Thoracic aorta (tissue), 2 donors: ENCODE data around the gene RPL13A. TPM values are rescaled to one million over a fixed set of nuclear protein-coding genes. Genes with fewer than 3 reads are reported as not detected.

ENCODE experiments used
- ATAC-seq: fragments of 150-250 bp; one replicate; pipeline ENCODE4 v1.8.0; 2017; ENCODE audit warnings: low read depth; ENCODE audit not compliant: insufficient number of reproducible peaks, low FRiP score
- DNase-seq: peaks from one replicate; pipeline ENCODE4 v3.0.0-alpha.2; 2020; ENCODE audit warnings: low spot score
- H3K27ac ChIP-seq, 2 donors: fragments of 200-600 bp; sonication (generic); 1 replicate in 1 of 2; 2 replicates in 1 of 2; pipeline ENCODE4 v1.5.1; 2016; ENCODE audit warnings: mild to moderate bottlenecking in 2 of 2, moderate library complexity in 2 of 2
- H3K27me3 ChIP-seq: fragments of 200-600 bp; sonication (generic); replicated peaks from 2 replicates; pipeline ENCODE4 v1.6.0; 2016; ENCODE audit warnings: mild to moderate bottlenecking; ENCODE audit not compliant: insufficient read depth
- H3K36me3 ChIP-seq: fragments of 200-600 bp; sonication (generic); one replicate; pipeline ENCODE4 v1.5.1; 2016
- H3K4me1 ChIP-seq, 2 donors: fragments of 200-600 bp; sonication (generic); 1 replicate in 1 of 2; 2 replicates in 1 of 2; pipeline versions ENCODE4 v1.5.1 to v1.6.0; 2016; ENCODE audit warnings: low read depth in 2 of 2, mild to moderate bottlenecking in 1 of 2; ENCODE audit not compliant: control insufficient read depth in 1 of 2
- H3K4me3 ChIP-seq: fragments of 200-600 bp; sonication (generic); 2 replicates; pipeline ENCODE4 v1.5.1; 2016; ENCODE audit warnings: mild to moderate bottlenecking
- H3K9me3 ChIP-seq: fragments of 200-600 bp; sonication (generic); 2 replicates; pipeline ENCODE4 v1.5.1; 2016
- total RNA-seq, 2 donors: library from RNA; depleted of rRNA; stranded (reverse); fragments of >200 nt; gene quantifications; one replicate each; pipeline versions ENCODE4 v1.1.0 to v1.2.3, GENCODE V29; 2016
- TF ChIP-seq, protein P1 (sequence below): fragments of 200-600 bp; sonication (generic); IDR thresholded peaks from one replicate; pipeline ENCODE4 v1.5.1; 2019; ENCODE audit warnings: antibody characterized with exemption

RPL13A gene
- total RNA-seq, 2 donors from 2014 or later = 996 to 1,451 TPM

DNA sequence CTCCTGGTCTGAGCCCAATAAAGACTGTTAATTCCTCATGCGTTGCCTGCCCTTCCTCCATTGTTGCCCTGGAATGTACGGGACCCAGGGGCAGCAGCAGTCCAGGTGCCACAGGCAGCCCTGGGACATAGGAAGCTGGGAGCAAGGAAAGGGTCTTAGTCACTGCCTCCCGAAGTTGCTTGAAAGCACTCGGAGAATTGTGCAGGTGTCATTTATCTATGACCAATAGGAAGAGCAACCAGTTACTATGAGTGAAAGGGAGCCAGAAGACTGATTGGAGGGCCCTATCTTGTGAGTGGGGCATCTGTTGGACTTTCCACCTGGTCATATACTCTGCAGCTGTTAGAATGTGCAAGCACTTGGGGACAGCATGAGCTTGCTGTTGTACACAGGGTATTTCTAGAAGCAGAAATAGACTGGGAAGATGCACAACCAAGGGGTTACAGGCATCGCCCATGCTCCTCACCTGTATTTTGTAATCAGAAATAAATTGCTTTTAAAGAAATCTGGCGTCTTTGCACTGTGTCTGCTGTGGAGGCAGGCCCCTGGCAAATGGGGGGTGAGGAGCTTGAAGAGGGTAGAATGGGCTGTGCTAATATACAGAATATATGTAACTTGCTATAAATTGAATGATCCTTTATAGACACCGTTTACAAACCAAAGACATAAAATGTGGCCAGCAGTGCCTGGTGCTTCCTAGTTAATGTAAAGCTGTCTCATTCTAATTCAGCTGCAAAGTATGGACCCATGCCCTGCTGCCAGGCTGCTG lies 4.6 kb downstream of the RPL13A start:
- H3K4me3 ChIP-seq = no peak overlapping the region
- no peak overlapping the region for H3K27ac ChIP-seq
- ATAC-seq (no peak), DNase-seq (no peak)
- peaks cover 35% of the 10 kb centered on the region for H3K36me3 ChIP-seq
- no peaks in the 10 kb centered on the region for H3K9me3 ChIP-seq
- H3K4me1 ChIP-seq = peaks cover 12 to 30% of the 10 kb centered on the region in 2 donors
- no peaks in the 10 kb centered on the region for H3K27me3 ChIP-seq
- TF ChIP-seq, protein P1, sequence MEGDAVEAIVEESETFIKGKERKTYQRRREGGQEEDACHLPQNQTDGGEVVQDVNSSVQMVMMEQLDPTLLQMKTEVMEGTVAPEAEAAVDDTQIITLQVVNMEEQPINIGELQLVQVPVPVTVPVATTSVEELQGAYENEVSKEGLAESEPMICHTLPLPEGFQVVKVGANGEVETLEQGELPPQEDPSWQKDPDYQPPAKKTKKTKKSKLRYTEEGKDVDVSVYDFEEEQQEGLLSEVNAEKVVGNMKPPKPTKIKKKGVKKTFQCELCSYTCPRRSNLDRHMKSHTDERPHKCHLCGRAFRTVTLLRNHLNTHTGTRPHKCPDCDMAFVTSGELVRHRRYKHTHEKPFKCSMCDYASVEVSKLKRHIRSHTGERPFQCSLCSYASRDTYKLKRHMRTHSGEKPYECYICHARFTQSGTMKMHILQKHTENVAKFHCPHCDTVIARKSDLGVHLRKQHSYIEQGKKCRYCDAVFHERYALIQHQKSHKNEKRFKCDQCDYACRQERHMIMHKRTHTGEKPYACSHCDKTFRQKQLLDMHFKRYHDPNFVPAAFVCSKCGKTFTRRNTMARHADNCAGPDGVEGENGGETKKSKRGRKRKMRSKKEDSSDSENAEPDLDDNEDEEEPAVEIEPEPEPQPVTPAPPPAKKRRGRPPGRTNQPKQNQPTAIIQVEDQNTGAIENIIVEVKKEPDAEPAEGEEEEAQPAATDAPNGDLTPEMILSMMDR = no peak

DNA sequence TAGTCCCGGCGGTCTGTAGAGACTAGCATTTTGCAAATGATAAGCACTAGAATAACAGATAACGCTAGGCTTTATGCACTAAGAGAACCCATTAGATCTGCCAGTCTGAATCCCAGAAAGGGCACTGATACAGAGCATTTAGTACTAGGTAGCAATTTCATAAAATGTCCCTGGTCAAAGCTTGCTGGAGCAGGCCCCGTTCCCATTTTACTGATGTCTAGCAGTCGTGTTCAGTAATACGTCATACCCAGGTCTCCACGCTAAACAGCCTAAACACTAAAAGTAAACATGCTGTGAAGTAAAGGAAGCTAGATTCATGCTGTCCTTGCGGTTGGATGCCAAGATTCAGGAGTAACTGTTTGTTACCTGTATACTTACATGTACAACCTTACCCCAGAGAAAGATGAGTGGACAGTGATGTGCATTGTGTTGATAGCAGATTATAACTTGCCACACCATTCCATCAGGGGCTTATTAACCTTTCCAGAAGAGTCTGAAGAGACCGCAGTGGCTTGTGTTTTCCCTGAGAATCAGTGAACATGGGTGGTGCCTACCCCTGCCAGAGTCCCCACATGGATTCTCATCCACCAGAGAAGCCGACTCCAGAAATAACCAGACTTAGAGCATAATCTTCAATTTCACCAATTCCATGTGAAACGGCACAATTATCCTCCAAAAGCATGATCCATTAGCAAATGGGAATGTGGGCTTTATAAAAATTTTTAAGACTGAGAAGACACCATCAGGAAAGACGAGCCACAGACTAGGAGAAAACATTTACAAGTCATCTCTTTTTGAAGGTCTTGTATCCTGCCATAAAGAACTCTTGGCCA lies 5.4 kb downstream of the RPL13A start:
- H3K36me3 ChIP-seq = peaks cover 42% of the 10 kb centered on the region
- H3K27me3 ChIP-seq = no peaks in the 10 kb centered on the region
- TF ChIP-seq, protein P1 = no peak
- H3K4me3 ChIP-seq = no peak overlapping the region
- peaks cover 20 to 38% of the 10 kb centered on the region in 2 donors for H3K4me1 ChIP-seq
- no peaks in the 10 kb centered on the region for H3K9me3 ChIP-seq
- no peak for ATAC-seq
- DNase-seq = no peak
- H3K27ac ChIP-seq = no peak overlapping the region

GRCh38 chr19:49496574-49497008 lies 9.2 kb downstream of the RPL13A start:
- no peaks in the 10 kb centered on the region for H3K27me3 ChIP-seq
- DNase-seq = no peak
- TF ChIP-seq, protein P1 = no peak
- H3K4me3 ChIP-seq = peak overlapping the region; percentile 94
- peaks cover 20 to 44% of the 10 kb centered on the region in 2 donors for H3K4me1 ChIP-seq
- H3K27ac ChIP-seq = peak overlapping the region; percentile 93
- no peaks in the 10 kb centered on the region for H3K9me3 ChIP-seq
- no peak for ATAC-seq
- peaks cover 41% of the 10 kb centered on the region for H3K36me3 ChIP-seq

- Histone ChIP-seq H3K27me3 (no peaks in the 10 kb centered on the region), H3K27ac (peak overlapping the region; percentile 93), H3K9me3 (no peaks in the 10 kb centered on the region), H3K36me3 (peaks cover 35% of the 10 kb centered on the region), H3K4me3 (peak overlapping the region; percentile 94), H3K4me1 (peaks cover 20 to 44% of the 10 kb centered on the region in 2 donors)
- TF ChIP-seq, protein P1 = no peak
- DNase-seq = no peak
- ATAC-seq = no peak
Measured at GRCh38 chr19:49497047-49497788, 9.8 kb downstream of the RPL13A start.

DNA sequence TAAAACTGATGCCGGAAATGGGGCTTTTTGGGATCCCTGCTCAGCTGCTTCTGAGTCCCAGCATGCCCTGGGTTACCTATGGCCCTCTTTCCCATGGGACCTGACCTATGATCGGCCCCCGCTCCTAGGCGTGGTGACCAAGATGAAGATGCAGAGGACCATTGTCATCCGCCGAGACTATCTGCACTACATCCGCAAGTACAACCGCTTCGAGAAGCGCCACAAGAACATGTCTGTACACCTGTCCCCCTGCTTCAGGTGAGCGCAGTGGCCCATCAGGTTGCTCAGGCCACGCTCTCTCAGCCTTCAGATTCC lies 10.3 kb downstream of the RPL13A start:
- ATAC-seq = no peak
- TF ChIP-seq, protein P1 = no peak
- peak overlapping the region; percentile 94 for H3K4me3 ChIP-seq

More for the DNA sequence above, 10.3 kb downstream of the RPL13A start:
- Histone ChIP-seq H3K27me3 (no peaks in the 10 kb centered on the region), H3K27ac (no peak overlapping the region), H3K9me3 (no peaks in the 10 kb centered on the region), H3K36me3 (peaks cover 30% of the 10 kb centered on the region), H3K4me1 (peaks cover 20 to 44% of the 10 kb centered on the region in 2 donors)
- DNase-seq = no peak
